K562 treated with DMSO at 1 percent for 4 hours (cell line): ENCODE data around the gene SRD5A3. TPM values are rescaled to one million over a fixed set of nuclear protein-coding genes. Genes with fewer than 3 reads are reported as not detected.

Experiments used
- total RNA-seq: library from RNA; unstranded; fragments of 300-600 nt; gene quantifications from 2 replicates; pipeline ENCODE4 v1.2.3, GENCODE V29; 2022; ENCODE audit not compliant: insufficient read depth

SRD5A3 gene
- 6.1 and 10.7 TPM in 2 replicates for total RNA-seq

GRCh38 chr4:55345980-55346850 is at the start of gene SRD5A3:
TSS of gene SRD5A3 (plus strand) at chr4:55346242. CDS start at chr4:55346337, 95 bp downstream.

GRCh38 chr4:55395529-55396307 is 49.7 kb downstream of the SRD5A3 start, which contains the start of gene TMEM165:
TSS of gene TMEM165 (plus strand) at chr4:55395957. CDS start at chr4:55396190, 233 bp downstream.

Other genes with a start within 250 kb of the SRD5A3 start
- gene KDR, start 220.6 kb upstream of the SRD5A3 start, total RNA-seq, result not detected in 2 replicates
- gene TMEM165, start 49.7 kb downstream of the SRD5A3 start, total RNA-seq, result 49.8 and 79.9 TPM in 2 replicates
- gene CLOCK, start 200.7 kb downstream of the SRD5A3 start, total RNA-seq, result 3.9 and 4.3 TPM in 2 replicates
- gene PDCL2, start 246.0 kb downstream of the SRD5A3 start, total RNA-seq, result 1.5 TPM in 1 of 2 replicates, not detected in the other